G401.6 (cell line): Measurements from ENCODE around the gene PRKAG3.

Experiments used
- FAIRE-seq: peaks from 2 replicates; lab custom pipeline; 2012; peaks lifted over from hg19 to GRCh38; lab: Jason Lieb, UNC

PRKAG3 gene

GRCh38 chr2:218813771-218814460 is 17.7 kb downstream of the PRKAG3 start:
- no peak for FAIRE-seq

GRCh38 chr2:218812861-218813260 is 18.7 kb downstream of the PRKAG3 start:
- FAIRE-seq, result no peak

DNA sequence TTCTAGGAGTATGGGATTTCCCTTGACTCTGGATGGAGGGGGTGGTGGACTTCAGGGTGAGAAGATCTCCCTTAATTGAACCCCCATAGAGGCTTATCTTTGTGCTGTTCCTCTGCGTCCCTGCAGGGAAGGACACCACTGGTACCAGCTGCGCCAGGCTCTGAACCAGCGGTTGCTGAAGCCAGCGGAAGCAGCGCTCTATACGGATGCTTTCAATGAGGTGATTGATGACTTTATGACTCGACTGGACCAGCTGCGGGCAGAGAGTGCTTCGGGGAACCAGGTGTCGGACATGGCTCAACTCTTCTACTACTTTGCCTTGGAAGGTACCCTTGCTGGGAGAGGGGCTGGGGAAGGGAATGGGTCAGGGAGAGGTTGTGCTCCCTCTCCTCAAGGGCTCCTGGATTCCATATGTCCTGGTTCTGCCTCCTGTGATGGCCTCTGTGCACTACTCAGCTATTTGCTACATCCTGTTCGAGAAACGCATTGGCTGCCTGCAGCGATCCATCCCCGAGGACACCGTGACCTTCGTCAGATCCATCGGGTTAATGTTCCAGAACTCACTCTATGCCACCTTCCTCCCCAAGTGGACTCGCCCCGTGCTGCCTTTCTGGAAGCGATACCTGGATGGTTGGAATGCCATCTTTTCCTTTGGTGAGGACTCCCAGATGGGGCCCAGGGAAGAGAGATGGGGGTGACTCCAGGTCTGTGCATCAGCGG is 19.3 kb downstream of the PRKAG3 start:
- no peak for FAIRE-seq

GRCh38 chr2:218811382-218811781 is 20.2 kb downstream of the PRKAG3 start:
- no peak for FAIRE-seq

- FAIRE-seq, result no peak
These were observed 21.3 kb downstream of the PRKAG3 start for GRCh38 chr2:218810256-218810655.

DNA sequence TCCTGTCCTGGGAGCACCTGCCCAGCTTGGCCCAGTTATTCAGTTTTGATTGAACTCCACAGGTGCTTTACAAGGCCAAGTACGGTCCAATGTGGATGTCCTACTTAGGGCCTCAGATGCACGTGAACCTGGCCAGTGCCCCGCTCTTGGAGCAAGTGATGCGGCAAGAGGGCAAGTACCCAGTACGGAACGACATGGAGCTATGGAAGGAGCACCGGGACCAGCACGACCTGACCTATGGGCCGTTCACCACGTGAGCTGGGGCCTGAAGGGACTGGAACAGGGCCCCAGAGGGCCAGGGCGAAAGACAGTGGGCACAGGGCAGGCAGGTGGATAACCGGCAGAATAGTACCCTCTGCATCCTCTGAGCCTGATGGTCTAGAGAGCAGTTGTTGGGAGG is 22.1 kb downstream of the PRKAG3 start:
- FAIRE-seq, result no peak

GRCh38 chr2:218807626-218808025 is 24.0 kb downstream of the PRKAG3 start:
- FAIRE-seq, result no peak

DNA sequence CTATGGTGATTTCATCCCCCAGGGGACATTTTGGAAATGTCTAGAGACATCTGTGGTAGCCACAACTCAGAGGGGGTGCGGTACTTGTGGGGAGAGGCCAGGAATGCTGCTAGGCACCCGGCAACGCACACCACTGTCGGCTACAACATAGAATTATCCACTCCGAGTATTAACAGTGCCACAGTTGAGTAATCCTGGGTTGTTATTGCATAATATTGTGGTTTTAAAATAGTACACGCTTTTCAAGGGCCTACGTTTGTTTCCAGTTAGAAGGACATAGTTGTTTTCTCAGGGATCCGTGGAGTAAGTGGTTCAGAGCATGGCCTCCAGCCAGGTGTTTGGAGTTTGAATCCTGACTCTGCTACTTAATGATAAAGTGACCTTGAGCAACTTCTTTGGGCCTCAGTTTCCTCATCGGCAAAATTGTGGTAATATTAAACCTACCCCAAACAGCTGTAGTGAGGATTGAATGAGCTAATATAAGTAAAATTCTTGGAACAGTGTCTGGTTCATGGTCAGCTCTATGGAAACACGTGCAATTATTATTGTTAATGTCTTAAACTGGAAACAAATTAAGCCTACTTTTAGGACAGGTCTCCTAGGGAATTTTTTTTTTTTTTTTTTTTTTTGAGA is 25.1 kb downstream of the PRKAG3 start:
- no peak for FAIRE-seq

DNA sequence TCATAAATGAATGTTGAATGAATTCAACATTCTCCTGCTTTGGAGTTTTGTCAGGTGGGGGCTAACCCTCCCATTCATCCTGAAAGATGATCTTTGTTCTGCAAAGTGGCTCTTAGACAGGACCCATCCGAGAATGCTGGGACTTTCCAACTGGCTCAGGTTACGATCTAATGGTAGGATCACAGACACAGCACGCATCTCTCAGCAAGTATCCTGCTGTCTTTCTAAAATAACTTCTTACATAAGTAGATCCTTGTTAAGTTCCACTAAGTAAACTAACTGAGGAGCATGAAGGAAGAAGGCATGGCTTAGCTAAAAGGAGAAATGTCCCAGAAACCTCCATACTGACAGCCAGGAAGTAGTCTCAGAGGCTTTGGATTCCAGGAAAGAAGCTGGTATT is 26.0 kb downstream of the PRKAG3 start:
- FAIRE-seq, result no peak

DNA sequence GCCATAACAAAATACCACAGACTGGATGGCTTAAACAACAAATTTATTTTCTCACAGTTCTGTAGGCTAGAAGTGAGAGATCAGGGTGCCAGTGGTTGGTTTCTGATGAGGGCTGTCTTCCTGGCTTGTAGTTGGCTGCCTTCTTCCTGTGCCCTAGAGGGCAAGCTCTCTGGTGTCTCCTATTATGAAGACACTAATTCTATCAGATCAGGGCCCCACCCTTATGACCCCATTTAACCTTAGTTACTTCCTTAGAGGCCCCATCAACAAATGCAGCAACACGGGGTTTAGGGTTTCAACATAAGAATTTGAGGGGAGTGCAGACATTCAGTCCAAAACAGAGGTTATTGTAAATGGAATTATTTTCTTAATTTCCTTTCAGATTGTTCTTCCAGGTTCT is 26.8 kb downstream of the PRKAG3 start:
- FAIRE-seq, result no peak

- FAIRE-seq, result no peak
These were observed 29.1 kb downstream of the PRKAG3 start for GRCh38 chr2:218802386-218802994.

GRCh38 chr2:218799990-218800389 is 31.6 kb downstream of the PRKAG3 start:
- FAIRE-seq, result no peak

- no peak for FAIRE-seq
These were observed 32.7 kb downstream of the PRKAG3 start for GRCh38 chr2:218798767-218799504.

DNA sequence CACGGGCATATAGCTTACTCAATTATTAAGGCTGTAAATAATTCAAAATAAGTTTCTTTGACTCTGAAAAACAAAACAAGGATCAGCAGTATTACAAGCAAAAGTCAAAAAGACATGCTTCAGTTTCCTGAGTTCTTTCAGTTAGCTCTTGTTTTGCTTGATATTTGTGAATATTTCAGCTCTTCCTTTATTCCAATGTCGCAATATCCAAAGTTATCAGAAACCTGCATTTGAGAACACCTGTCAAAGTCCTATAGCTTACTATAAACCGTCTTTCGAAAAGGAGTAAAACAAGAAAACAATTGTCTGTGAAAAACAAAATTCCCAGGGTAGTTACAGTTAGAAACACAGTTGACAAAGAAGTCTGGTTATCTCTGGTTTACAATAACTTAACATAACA is 34.9 kb downstream of the PRKAG3 start:
- FAIRE-seq, result no peak

- FAIRE-seq, result no peak
These were observed 39.2 kb downstream of the PRKAG3 start for GRCh38 chr2:218792433-218792832.

DNA sequence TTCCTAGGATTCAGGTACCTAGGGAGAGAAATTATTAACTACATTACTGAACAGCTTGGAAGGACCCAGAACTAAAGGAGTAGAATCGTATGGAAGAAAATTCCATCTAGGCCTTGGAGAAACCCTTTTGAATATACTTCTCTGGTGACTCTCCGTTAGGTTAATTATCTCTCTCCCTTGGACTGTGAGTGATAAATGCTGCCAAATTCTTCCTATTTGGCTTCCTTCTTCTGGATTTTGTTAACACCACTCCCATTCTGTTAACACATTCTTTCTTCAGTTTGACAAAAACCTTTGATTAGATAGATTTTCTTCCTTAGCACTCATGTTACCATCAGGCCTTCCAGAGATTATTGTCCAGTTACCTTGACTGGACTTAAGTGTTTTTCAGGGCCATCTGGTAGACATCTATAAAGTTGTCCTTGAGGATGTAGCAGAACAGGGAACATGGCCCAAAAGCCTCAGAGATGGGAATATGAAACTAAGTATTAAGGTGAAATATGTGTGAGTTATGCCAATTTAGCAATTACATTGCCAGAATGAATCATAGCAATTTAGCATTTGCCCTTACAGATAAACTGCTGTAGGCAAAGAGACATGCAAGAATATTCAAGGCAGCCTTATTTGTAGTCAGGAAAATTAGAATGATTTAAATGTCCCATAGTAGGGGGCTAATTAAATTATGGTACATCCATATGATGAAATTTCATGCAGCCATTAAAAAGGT is 42.9 kb downstream of the PRKAG3 start:
- FAIRE-seq, result no peak

- no peak for FAIRE-seq
These were observed 45.5 kb downstream of the PRKAG3 start for GRCh38 chr2:218786133-218786532.

DNA sequence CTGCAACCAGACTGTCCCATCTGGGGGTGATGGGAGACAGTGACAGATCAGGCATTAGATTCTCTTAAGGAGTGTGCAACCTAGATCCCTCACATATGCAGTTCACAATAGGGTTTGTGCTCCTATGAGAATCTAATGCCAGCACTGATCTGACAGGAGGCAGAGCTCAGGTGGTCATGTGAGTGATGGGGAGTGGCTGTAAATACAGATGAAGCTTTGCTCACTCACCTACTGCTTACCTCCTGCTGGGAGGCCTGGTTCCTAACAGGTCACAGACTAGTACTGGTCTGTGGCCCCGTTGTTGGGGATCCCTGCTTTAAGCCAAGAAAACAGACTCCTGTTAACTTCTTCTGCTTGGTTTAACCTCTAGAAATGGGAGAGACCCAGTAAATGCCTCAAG is 46.5 kb downstream of the PRKAG3 start:
- FAIRE-seq, result no peak

GRCh38 chr2:218783688-218784087 is 47.9 kb downstream of the PRKAG3 start:
- no peak for FAIRE-seq

DNA sequence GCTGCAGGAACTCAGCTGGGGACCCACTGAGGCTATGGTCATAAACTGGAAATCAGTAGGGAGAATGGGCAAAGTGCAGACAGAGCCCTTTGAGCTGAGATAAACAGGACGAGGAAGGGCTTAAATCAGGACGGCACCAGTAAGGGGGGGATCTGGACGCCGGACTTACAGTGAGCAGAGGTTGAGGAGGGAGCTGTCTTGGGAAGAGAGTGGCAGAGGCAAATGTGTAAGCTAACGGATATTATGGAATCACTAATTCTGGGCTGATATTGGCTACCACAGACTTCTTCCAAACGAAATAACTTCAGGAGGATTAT is 49.1 kb downstream of the PRKAG3 start:
- FAIRE-seq, result no peak

- FAIRE-seq, result no peak
These were observed 49.7 kb downstream of the PRKAG3 start, which contains the start of gene CYP27A1 for GRCh38 chr2:218781691-218782527. TSS of gene CYP27A1 (plus strand) at chr2:218782147. CDS start at chr2:218782183, 36 bp downstream.
